MG63 (cell line): Measurements from ENCODE around the gene PDXDC1. TPM values are rescaled to one million over a fixed set of nuclear protein-coding genes. Genes with fewer than 3 reads are reported as not detected.
"Not testable (repeated sequence)": the region's sequence is repeated elsewhere in the genome, so short reads cannot be mapped to it uniquely, and the experiment has no call there.

Experiments
- DNase-seq: peaks from one replicate; pipeline ENCODE4 v3.0.0-alpha.2; 2020
- H3K27me3 ChIP-seq: fragments of 250-450 bp; sonication (Bioruptor Pico); 2 replicates; pipeline ENCODE4 v1.5.1; 2020; ENCODE audit warnings: mild to moderate bottlenecking, moderate library complexity
- H3K36me3 ChIP-seq: fragments of 250-450 bp; sonication (Bioruptor Pico); 2 replicates; pipeline ENCODE4 v1.5.1; 2020; ENCODE audit warnings: mild to moderate bottlenecking, moderate library complexity
- H3K4me3 ChIP-seq: fragments of 250-450 bp; sonication (Bioruptor Pico); 2 replicates; pipeline ENCODE4 v1.5.1; 2020; ENCODE audit warnings: mild to moderate bottlenecking, moderate library complexity
- H3K9me3 ChIP-seq: fragments of 250-450 bp; sonication (Bioruptor Pico); 2 replicates; pipeline ENCODE4 v1.5.1; 2020; ENCODE audit warnings: mild to moderate bottlenecking, moderate library complexity
- total RNA-seq: library from RNA; depleted of rRNA; stranded (reverse); fragments of >200 nt; shearing (Covaris generic); gene quantifications from 2 replicates; pipeline ENCODE4 v1.2.3, GENCODE V29; 2014; ENCODE audit warnings: low replicate concordance

PDXDC1 gene
- total RNA-seq, 1 experiment from 2014 or later: 65.3 TPM

DNA sequence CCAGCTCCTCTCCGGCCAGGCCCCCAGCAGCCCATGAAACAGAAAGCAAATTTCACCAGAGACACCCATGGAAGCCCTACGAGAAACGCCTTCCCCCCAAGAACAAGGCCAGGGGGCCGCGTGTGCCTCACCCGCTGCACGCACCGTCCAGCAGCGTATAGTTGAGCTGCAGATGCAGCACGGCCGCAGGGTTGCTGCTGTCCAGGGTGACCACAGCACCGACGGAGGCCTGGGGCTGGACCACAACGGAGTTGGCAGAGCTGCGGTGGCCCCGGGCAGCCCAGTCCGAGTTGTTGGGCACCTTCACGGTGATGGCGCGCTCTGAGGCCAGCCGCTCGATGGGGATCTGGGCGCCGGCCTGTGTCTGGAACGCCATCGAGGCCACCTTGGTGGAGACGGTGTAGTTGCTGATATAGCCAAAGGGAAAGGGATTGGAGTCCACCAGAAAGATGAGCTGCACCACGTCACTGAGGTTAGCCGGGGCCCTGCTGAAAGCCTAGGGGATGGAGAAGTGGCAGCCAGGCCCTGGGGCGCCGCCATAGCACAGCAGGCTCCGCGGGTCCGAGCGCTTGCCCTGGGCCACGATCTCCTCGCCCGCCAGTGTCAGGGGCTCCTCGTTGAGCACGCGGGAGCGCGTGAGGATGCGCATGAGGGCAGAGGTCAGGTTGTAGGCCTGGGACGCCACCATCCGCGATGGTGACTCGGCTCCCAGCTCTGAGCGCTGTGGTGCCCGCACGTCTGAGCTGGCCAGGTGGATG, 156.3 kb downstream of the PDXDC1 start:
- H3K4me3 ChIP-seq, H3K36me3 ChIP-seq, DNase-seq, H3K9me3 ChIP-seq, H3K27me3 ChIP-seq: not testable (repeated sequence)

DNA sequence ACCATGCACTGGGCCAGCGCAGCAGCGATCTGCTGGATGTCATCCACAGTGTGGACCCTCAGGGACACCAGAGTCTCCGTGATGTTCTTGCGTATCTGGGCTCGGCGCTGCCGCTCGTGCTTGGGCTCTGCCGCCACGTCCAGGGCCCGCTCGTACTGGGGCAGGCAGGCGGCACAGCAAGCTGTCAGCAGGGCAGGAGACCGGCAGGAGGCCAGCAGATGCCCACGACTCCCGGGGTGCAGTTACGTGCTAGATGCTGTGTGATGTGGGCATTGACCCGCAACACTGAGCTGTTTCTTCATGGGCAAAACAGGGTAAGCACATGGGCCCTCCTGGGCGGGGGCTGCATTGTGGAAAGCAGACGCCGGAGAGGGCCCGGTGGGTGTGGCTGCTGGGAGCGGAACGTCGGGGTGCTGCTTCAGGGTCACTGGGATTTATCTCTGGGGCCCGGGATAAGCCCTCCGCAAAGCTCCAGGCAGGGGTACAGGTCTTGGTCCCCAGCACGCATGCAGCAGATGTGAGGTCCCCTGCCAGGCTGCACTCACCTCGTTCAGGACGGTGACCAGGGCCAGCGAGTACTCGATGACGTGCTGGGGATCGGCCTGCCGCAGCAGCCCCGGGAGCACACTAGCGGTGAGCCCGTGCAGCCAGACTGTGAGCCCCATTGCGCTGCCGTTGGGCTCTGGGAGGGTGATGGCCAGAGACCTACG, 158.0 kb downstream of the PDXDC1 start:
- DNase-seq, H3K9me3 ChIP-seq, H3K4me3 ChIP-seq: not testable (repeated sequence)

DNA sequence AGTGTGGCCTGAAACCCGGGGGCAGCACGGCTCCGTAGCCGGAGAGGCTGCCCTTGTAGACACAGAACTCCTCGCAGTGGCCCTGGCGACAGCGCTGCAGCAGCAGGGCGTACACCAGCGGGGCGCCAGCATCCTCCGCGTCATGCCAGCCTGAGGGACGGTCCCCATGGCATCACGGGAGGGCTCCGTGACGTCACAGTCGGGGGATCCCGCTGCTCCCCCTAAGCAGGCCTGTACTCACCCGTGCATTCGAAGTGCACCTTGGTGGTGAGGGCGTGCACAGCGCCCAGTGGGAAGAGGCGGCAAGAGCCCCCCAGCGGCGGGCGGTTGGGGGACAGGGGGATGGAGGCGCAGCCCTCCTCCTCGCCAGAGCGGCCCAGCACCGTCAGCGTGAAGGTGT, 158.7 kb downstream of the PDXDC1 start:
- not testable (repeated sequence) for H3K27me3 ChIP-seq, H3K4me3 ChIP-seq, H3K9me3 ChIP-seq, DNase-seq, H3K36me3 ChIP-seq

More for the DNA sequence above, 158.0 kb downstream of the PDXDC1 start:
- H3K36me3 ChIP-seq, H3K27me3 ChIP-seq: not testable (repeated sequence)

- H3K36me3 ChIP-seq, H3K4me3 ChIP-seq, H3K27me3 ChIP-seq, H3K9me3 ChIP-seq, DNase-seq: not testable (repeated sequence)
Observed at GRCh38 chr16:15134752-15135482, 160.1 kb downstream of the PDXDC1 start.

- not testable (repeated sequence) for H3K27me3 ChIP-seq, H3K9me3 ChIP-seq, DNase-seq, H3K36me3 ChIP-seq, H3K4me3 ChIP-seq
Observed at GRCh38 chr16:15135483-15136360, 160.9 kb downstream of the PDXDC1 start.

DNA sequence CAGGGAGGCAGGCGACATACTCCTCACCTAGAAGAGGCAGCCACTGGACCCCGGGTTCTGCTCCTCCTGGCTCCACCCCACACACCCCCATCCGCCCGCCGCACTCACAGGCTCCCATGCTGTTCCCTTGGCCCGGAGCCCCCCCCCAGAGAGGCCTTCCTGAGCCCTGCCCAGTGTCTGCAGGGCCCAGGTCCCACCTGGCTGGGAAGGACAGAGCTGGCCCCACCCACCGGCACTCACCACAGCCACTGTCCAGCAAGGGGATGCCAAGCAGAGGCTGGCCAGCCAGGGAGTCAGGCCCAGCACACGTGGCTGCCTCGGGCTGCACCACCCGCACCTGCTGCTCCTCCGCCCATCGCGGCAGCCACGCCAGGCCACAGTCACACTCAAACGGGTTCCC, 162.7 kb downstream of the PDXDC1 start:
- not testable (repeated sequence) for H3K4me3 ChIP-seq, DNase-seq, H3K27me3 ChIP-seq, H3K36me3 ChIP-seq, H3K9me3 ChIP-seq

GRCh38 chr16:15140444-15141365, 165.9 kb downstream of the PDXDC1 start:
- not testable (repeated sequence) for DNase-seq, H3K27me3 ChIP-seq, H3K9me3 ChIP-seq, H3K4me3 ChIP-seq
- peaks cover 14% of the 10 kb centered on the region for H3K36me3 ChIP-seq

GRCh38 chr16:15141586-15141985, 166.8 kb downstream of the PDXDC1 start:
- Histone ChIP-seq H3K4me3 (no peak overlapping the region), H3K36me3 (peaks cover 14% of the 10 kb centered on the region), H3K27me3 (no peaks in the 10 kb centered on the region), H3K9me3 (no peaks in the 10 kb centered on the region)
- no peak for DNase-seq

DNA sequence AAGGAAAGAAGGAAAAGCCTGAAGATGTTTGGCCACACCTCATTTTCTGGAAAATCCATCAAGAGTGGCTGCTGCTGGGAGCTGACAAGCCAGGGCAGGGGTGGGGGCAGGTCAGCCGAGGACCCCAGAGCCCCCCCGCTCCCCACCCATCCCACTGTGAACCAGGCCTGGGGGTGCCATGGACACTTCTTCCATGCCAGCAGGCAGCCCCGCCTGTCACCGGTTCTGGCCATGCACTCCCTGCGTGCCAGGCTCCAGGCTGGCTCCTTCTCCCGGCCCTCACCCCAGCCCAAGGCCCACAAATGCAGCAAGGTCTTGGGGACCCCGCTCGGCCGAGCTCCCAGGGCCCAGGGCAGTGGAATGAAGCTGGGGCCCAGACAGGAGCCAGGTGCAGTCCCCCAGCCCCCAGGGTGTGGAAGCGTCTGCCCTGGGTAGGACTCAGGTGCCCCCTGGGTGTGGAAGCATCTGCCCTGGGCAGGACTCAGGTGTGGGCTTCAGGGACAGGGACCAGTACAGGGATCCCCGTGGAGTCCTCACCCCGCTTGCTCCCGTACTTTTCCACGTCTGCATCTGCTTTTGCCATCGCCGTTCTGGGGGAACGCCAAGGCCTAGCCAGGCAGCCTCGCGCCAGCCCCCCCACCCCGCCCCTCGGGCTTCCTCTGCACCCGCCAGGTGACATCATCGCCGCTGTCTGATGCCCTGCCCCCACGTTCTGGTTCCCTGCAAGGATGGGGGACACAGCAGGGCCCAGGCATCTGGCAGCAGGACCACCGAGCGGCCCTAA, 167.5 kb downstream of the PDXDC1 start:
- H3K4me3 ChIP-seq, DNase-seq, H3K9me3 ChIP-seq, H3K27me3 ChIP-seq: not testable (repeated sequence)
- peaks cover 14% of the 10 kb centered on the region for H3K36me3 ChIP-seq

DNA sequence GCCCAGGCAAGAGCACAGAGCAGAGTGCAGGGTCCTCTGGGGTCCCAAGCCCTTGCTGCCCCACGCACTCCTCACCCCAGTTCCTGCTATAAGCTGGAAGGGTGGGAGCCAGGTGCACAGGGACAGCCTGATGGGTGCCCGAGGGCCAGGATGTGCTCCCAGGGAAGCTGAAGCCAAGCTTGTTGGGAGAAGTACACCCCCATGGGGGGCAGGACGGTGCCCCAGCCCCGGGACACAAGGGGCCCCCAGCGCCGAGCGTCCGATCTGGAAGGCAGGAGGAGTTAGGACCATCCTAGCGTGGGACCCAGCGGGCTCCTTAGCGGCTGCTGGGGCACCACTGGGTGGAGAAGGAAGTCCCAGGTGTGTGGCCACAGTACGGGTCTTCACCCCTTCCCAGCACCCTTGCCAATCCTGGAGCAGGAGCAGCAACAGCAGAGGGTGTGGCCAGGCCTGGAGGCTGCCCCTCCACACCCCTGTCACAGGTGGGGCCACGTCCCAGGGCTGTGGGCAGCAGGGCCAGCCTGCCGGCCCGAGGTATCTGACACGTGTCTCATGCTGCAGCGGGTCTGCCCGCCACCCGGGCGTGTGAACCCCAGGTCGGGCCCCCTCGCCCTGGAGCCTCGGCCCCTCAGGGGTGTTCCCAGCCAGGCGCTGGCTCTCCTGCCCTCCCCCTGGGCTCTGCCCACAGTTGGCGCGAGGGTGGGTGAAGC, 168.2 kb downstream of the PDXDC1 start:
- not testable (repeated sequence) for H3K27me3 ChIP-seq, DNase-seq, H3K9me3 ChIP-seq, H3K4me3 ChIP-seq
- H3K36me3 ChIP-seq: peaks cover 14% of the 10 kb centered on the region

GRCh38 chr16:15143601-15144091, 168.8 kb downstream of the PDXDC1 start:
- H3K36me3 ChIP-seq: peaks cover 14% of the 10 kb centered on the region
- H3K9me3 ChIP-seq, H3K27me3 ChIP-seq: not testable (repeated sequence)
- peak overlapping the region; percentile 35 for H3K4me3 ChIP-seq
- DNase-seq: peak; percentile 51

DNA sequence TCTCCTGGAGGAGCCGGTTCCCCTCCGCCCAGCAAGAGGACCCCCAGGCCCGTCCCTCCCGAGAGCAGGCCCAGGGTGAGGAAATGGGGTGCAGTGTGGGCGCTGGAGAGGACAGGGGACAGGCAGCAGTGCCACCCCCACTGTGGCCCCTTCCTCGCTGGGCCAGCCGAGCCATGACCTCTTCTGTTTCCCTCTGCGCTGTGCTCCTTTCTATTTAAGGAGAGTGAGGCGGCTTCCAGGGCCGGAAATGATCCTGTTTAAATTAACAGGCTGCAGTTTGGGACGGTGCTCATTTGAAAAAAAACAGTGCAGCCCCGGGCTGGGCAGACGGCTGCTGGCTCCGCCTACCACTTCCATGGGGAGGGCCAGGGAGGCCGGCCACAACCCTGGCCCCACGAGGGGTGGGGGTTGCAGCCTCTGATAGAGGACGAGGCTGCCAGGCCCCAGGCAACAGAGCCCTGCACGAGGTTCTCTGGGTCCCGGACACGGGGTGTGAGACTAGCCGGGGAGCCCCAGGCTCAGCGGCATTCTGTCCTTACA, 169.3 kb downstream of the PDXDC1 start:
- H3K9me3 ChIP-seq, H3K27me3 ChIP-seq: not testable (repeated sequence)
- Histone ChIP-seq H3K4me3 (peak overlapping the region; percentile 35), H3K36me3 (peaks cover 14% of the 10 kb centered on the region)
- peak; percentile 96 for DNase-seq

DNA sequence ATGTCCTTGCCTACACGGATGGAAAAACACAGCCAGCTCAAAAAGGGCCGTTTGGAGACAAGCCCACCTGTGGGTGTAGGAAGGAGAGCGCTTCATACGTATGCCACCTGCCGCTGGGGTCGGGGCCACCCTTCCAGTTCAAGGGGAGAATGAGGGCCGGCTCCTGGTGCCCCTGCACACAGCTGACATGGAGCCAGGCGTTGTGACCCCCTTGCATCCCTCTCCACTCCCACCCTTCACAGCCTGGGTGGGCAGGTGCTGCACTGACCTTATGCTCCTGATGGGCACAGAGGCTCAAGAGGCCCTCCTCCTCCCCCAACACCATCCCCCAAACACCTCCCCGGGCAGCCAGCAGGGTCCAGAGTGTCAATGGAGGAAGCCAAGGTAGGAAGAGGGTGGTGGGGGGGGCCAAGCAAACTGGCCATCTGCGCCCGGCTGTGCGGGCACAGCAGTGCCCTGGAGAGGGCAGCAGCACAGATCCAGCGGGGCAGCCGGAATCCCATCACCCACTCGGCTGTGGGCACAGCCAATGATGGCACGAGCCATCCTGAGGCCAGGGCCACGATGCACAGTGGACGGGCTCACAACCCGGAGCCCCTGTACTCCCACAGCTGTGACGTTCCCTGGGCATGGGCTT, 170.1 kb downstream of the PDXDC1 start:
- Histone ChIP-seq H3K36me3 (peaks cover 14% of the 10 kb centered on the region), H3K4me3 (peak overlapping the region; percentile 35)
- H3K9me3 ChIP-seq, H3K27me3 ChIP-seq: not testable (repeated sequence)
- DNase-seq: peak; percentile 76
